Mesendoderm (in vitro differentiated cells): ENCODE results near the gene KRT71.

Experiments
- DNase-seq: peaks from one replicate; pipeline ENCODE4 v3.0.0; 2013
- H2AK5ac ChIP-seq: 2 replicates; pipeline ENCODE4 v1.6.1; 2013; ENCODE audit warnings: low read length, inconsistent platforms
- H2BK120ac ChIP-seq: 2 replicates; pipeline ENCODE4 v1.6.1; 2013; ENCODE audit warnings: low read depth, mild to moderate bottlenecking, low read length, moderate library complexity, mixed read lengths
- H2BK15ac ChIP-seq: replicated peaks from 2 replicates; pipeline ENCODE4 v1.6.1; 2013; ENCODE audit warnings: low read depth, mild to moderate bottlenecking, moderate library complexity
- H2BK5ac ChIP-seq: 2 replicates; pipeline ENCODE4 v1.6.1; 2013; ENCODE audit warnings: low read length, inconsistent platforms
- H3K18ac ChIP-seq: 2 replicates; pipeline ENCODE4 v1.6.1; 2013; ENCODE audit warnings: mild to moderate bottlenecking, low read length, mixed read lengths
- H3K23ac ChIP-seq: one replicate; pipeline ENCODE4 v1.6.1; 2013; ENCODE audit warnings: low read length
- H3K27ac ChIP-seq: 2 replicates; pipeline ENCODE4 v1.5.1; 2013; ENCODE audit warnings: low read depth, mild to moderate bottlenecking, inconsistent platforms, low read length, moderate library complexity
- H3K27me3 ChIP-seq: 2 replicates; pipeline ENCODE4 v1.6.1; 2013; ENCODE audit warnings: low read length, control low read depth, mild to moderate bottlenecking, inconsistent platforms; ENCODE audit not compliant: insufficient read depth, poor library complexity
- H3K36me3 ChIP-seq: 2 replicates; pipeline ENCODE4 v1.6.1; 2013; ENCODE audit warnings: low read length, inconsistent platforms; ENCODE audit not compliant: control insufficient read depth, insufficient read depth
- H3K4ac ChIP-seq: one replicate; pipeline ENCODE4 v1.6.1; 2013; ENCODE audit warnings: low read depth, mild to moderate bottlenecking, low read length, moderate library complexity
- H3K4me1 ChIP-seq: 2 replicates; pipeline ENCODE4 v1.6.1; 2013; ENCODE audit warnings: low read depth, low read length, inconsistent platforms; ENCODE audit not compliant: control insufficient read depth
- H3K4me2 ChIP-seq: 2 replicates; pipeline ENCODE4 v1.6.1; 2013; ENCODE audit warnings: low read length
- H3K4me3 ChIP-seq: 2 replicates; pipeline ENCODE4 v1.5.1; 2013; ENCODE audit warnings: mild to moderate bottlenecking, low read length
- H3K56ac ChIP-seq: one replicate; pipeline ENCODE4 v1.6.1; 2013; ENCODE audit warnings: low read length
- H3K79me1 ChIP-seq: 2 replicates; pipeline ENCODE4 v1.6.1; 2013; ENCODE audit warnings: low read length, inconsistent platforms
- H3K79me2 ChIP-seq: 2 replicates; pipeline ENCODE4 v1.6.1; 2013; ENCODE audit warnings: mild to moderate bottlenecking, low read length; ENCODE audit not compliant: control insufficient read depth, insufficient read depth
- H3K9ac ChIP-seq: 2 replicates; pipeline ENCODE4 v1.6.1; 2013; ENCODE audit warnings: low read length, inconsistent platforms
- H4K5ac ChIP-seq: one replicate; pipeline ENCODE4 v1.6.1; 2013; ENCODE audit warnings: low read length
- H4K8ac ChIP-seq: one replicate; pipeline ENCODE4 v1.6.1; 2013; ENCODE audit warnings: low read depth, mild to moderate bottlenecking, control low read depth, low read length, moderate library complexity
- WGBS: extraction: QIAGEN DNeasy Blood & Tissue Kit; methylation state at CpG from one replicate; pipeline ENCODE4 v1.1.7; 2013; ENCODE audit warnings: low lambda C conversion rate, missing lambda C conversion rate; ENCODE audit not compliant: insufficient coverage; ENCODE audit errors: extremely low coverage; 5-methylcytosine and 5-hydroxymethylcytosine counted together

KRT71 gene

DNA sequence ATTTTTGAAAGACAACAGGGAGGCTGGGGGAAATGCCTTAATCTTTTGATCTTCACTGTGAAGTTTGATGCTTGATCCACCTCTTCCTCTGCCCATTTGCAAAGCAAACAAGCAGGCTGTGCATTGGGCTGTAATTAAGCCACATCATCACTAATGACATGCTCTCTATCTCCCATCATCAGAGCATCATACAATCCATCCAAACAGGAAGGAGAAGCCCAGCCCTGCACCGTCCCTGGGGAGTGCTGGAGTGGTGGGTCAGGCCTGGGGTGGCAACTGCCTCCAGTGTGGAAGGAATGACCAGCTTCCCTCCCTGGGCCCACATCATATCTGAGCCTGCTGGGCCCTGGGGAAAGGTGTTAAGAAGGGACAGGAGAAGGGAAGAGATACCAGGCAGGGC lies 27.6 kb upstream of the KRT71 start:
- peak; percentile 15 for DNase-seq
- Histone ChIP-seq H2BK15ac (no peak overlapping the region), H3K79me1 (no peaks in the 10 kb centered on the region), H3K36me3 (no peaks in the 10 kb centered on the region), H2BK120ac (no peak overlapping the region), H3K79me2 (no peaks in the 10 kb centered on the region), H4K8ac (no peak overlapping the region), H2BK5ac (no peak overlapping the region), H3K23ac (no peak overlapping the region), H2AK5ac (no peak overlapping the region), H3K4me1 (peaks cover 5% of the 10 kb centered on the region), H3K9ac (no peak overlapping the region), H3K4me2 (no peak overlapping the region), H4K5ac (no peak overlapping the region), H3K4me3 (no peak overlapping the region), H3K27ac (no peak overlapping the region), H3K27me3 (no peaks in the 10 kb centered on the region), H3K4ac (no peak overlapping the region), H3K18ac (no peak overlapping the region), H3K56ac (no peak overlapping the region)
- WGBS, result no CpG with 5 or more reads among the region's 1 CpG

DNA sequence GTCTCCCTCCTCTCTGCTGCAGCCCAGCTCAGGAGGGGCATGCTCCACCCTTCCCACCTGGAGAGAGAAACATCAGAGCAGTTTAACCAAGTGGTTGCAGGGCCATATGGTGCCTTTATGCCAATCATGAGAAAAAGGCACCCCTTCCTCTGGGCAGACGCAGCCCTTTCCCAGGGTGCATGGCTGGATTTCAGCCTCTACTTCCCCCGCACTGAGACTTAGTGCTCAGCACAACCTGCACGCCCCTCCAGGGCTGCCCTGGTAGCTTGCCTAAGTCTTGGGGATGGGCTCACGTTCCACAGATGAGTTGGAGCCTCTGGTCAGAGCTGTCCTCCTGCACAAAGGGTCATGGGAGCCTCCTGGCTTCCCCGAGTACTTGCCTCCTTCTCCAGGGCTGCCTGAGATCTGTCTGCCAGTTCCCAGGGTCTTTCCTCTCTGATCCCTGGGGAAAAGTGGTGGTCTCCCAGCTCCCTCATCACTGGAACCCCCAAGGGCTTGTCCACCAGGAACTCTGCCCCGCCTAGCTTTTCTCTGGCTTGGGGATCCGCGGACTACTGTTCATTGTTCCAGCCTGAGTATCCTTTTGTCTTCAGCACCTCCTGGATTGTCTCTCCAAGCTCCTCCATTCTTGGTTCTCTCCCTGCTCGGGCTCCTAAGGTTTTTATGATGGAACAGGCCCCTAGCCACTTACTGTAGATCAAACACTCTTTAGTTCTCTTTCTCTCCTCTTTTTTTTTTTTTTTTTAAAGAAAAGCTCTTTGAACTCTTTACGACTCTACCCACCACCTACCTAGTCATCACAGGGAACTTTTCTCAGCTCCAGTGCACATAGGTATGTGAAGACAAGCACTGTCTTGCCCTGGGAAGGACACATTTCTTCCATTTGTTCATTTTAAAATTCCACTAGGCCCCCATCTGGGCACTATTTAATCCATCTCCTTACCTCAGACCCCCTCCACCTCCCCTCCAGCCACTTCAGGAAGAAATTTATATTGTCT lies 26.8 kb upstream of the KRT71 start:
- H3K9ac ChIP-seq, result no peak overlapping the region
- no peak overlapping the region for H3K4me2 ChIP-seq
- H3K4ac ChIP-seq, result no peak overlapping the region
- no peak overlapping the region for H3K4me3 ChIP-seq
- no peak overlapping the region for H3K23ac ChIP-seq
- peaks cover 5% of the 10 kb centered on the region for H3K4me1 ChIP-seq
- no peak for DNase-seq
- no peaks in the 10 kb centered on the region for H3K27me3 ChIP-seq
- no peak overlapping the region for H2BK5ac ChIP-seq
- H4K8ac ChIP-seq, result no peak overlapping the region
- whole genome bisulfite sequencing, result no CpG with 5 or more reads among the region's 10 CpGs
- no peak overlapping the region for H2BK120ac ChIP-seq
- H2BK15ac ChIP-seq, result no peak overlapping the region
- no peak overlapping the region for H3K27ac ChIP-seq
- H3K18ac ChIP-seq, result no peak overlapping the region
- H3K79me1 ChIP-seq, result no peaks in the 10 kb centered on the region
- H3K36me3 ChIP-seq, result no peaks in the 10 kb centered on the region
- H3K56ac ChIP-seq, result no peak overlapping the region
- no peaks in the 10 kb centered on the region for H3K79me2 ChIP-seq
- H2AK5ac ChIP-seq, result no peak overlapping the region
- no peak overlapping the region for H4K5ac ChIP-seq

GRCh38 chr12:52578469-52578868 lies 25.5 kb upstream of the KRT71 start:
- Histone ChIP-seq H3K4ac (no peak overlapping the region), H3K9ac (no peak overlapping the region), H2BK15ac (no peak overlapping the region), H3K4me1 (peaks cover 5% of the 10 kb centered on the region), H3K56ac (no peak overlapping the region), H3K36me3 (no peaks in the 10 kb centered on the region), H3K79me2 (no peaks in the 10 kb centered on the region), H3K23ac (no peak overlapping the region), H3K4me3 (no peak overlapping the region), H3K27ac (no peak overlapping the region), H2AK5ac (no peak overlapping the region), H3K4me2 (no peak overlapping the region), H3K27me3 (no peaks in the 10 kb centered on the region), H2BK5ac (no peak overlapping the region), H4K5ac (no peak overlapping the region), H3K79me1 (no peaks in the 10 kb centered on the region), H3K18ac (no peak overlapping the region), H4K8ac (no peak overlapping the region), H2BK120ac (no peak overlapping the region)
- DNase-seq, result no peak
- WGBS, result no CpG with 5 or more reads among the region's 3 CpGs

- Histone ChIP-seq H2BK5ac (no peak overlapping the region), H3K79me1 (no peaks in the 10 kb centered on the region), H3K79me2 (no peaks in the 10 kb centered on the region), H4K5ac (no peak overlapping the region), H3K4ac (no peak overlapping the region), H3K36me3 (no peaks in the 10 kb centered on the region), H3K27ac (no peak overlapping the region), H3K9ac (no peak overlapping the region), H2AK5ac (no peak overlapping the region), H2BK15ac (no peak overlapping the region), H3K4me1 (peaks cover 5% of the 10 kb centered on the region), H4K8ac (no peak overlapping the region), H3K18ac (no peak overlapping the region), H2BK120ac (no peak overlapping the region), H3K4me3 (no peak overlapping the region), H3K23ac (no peak overlapping the region), H3K27me3 (no peaks in the 10 kb centered on the region), H3K56ac (no peak overlapping the region), H3K4me2 (no peak overlapping the region)
- no CpG with 5 or more reads among the region's 8 CpGs for WGBS
- DNase-seq, result no peak
Observed at GRCh38 chr12:52577316-52577715, 24.4 kb upstream of the KRT71 start.

DNA sequence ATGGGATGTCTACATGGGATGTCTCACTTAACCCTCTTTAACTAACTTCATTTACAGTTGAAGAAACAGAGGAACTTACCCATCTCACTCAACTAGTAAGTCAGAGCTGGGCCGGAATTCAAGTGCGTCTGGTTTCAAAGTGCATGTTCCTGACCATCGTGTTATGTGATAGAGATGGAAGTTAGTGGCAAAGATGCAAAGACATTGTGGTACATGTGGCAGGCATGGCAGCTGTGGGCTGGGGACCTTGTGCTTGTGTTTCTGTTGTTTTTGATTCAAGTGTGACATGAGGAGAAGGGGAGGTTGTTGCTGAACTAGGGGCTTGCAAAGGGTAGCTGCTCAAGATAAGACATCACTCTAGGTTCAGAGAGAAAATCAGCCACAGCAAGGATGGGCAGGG lies 23.0 kb upstream of the KRT71 start:
- Histone ChIP-seq H3K79me1 (no peaks in the 10 kb centered on the region), H3K56ac (no peak overlapping the region), H3K23ac (no peak overlapping the region), H3K4me2 (no peak overlapping the region), H3K4me3 (no peak overlapping the region), H3K18ac (no peak overlapping the region), H4K8ac (no peak overlapping the region), H2BK5ac (no peak overlapping the region), H2BK120ac (no peak overlapping the region), H3K4ac (no peak overlapping the region), H3K79me2 (no peaks in the 10 kb centered on the region), H3K27ac (no peak overlapping the region), H2BK15ac (no peak overlapping the region), H3K9ac (no peak overlapping the region), H2AK5ac (no peak overlapping the region), H3K36me3 (no peaks in the 10 kb centered on the region), H4K5ac (no peak overlapping the region), H3K27me3 (no peaks in the 10 kb centered on the region), H3K4me1 (peaks cover 5% of the 10 kb centered on the region)
- no peak for DNase-seq
- no CpG with 5 or more reads among the region's 3 CpGs for WGBS
